Calu3 (cell line): Measurements from ENCODE around the gene GGTA1. TPM values are rescaled to one million over a fixed set of nuclear protein-coding genes. Genes with fewer than 3 reads are reported as not detected.

ENCODE experiments used
- BruUV-seq: library from RNA; stranded (reverse); fragments of 400-500 nt; replicated peaks from 2 replicates; lab custom pipeline; 2021; lab: Mats Ljungman, UMichigan
- CTCF ChIA-PET: fragments of 300-600 bp; sonication (Branson Sonifier 250); formaldehyde crosslinking; loops from one replicate; lab custom pipeline; 2022; ENCODE audit warnings: antibody characterized with exemption; lab: Charles Lee
- DNase-seq: peaks from one replicate; pipeline ENCODE4 v3.0.0; 2022
- H3K27ac Mint-ChIP-seq: one replicate; pipeline ENCODE4 v1.8.0; 2022; ENCODE audit warnings: mixed read lengths; ENCODE audit not compliant: unreplicated experiment
- H3K27me3 Mint-ChIP-seq: one replicate; pipeline ENCODE4 v1.8.0; 2022; ENCODE audit warnings: mixed read lengths; ENCODE audit not compliant: unreplicated experiment
- H3K36me3 Mint-ChIP-seq: one replicate; pipeline ENCODE4 v1.8.0; 2022; ENCODE audit warnings: mild to moderate bottlenecking, moderate library complexity, mixed read lengths; ENCODE audit not compliant: insufficient read depth, unreplicated experiment
- H3K4me1 Mint-ChIP-seq: one replicate; pipeline ENCODE4 v1.8.0; 2022; ENCODE audit warnings: mild to moderate bottlenecking, low read depth, mixed read lengths; ENCODE audit not compliant: unreplicated experiment
- H3K4me3 Mint-ChIP-seq: one replicate; pipeline ENCODE4 v1.8.0; 2022; ENCODE audit warnings: mild to moderate bottlenecking, low read depth, moderate library complexity, mixed read lengths; ENCODE audit not compliant: unreplicated experiment
- H3K9me3 Mint-ChIP-seq: one replicate; pipeline ENCODE4 v1.8.0; 2022; ENCODE audit warnings: low read depth, mixed read lengths; ENCODE audit not compliant: unreplicated experiment
- intact Hi-C: fragments of 100-400 bp; cut with micrococcal nuclease; formaldehyde crosslinking; loops from one replicate; pipeline ENCODE4 v1.10.0; 2022; ENCODE audit not compliant: unreplicated experiment
- total RNA-seq: library from RNA; stranded (reverse); gene quantifications from 2 replicates; pipeline ENCODE4 v1.2.3, GENCODE V29; 2022
- TF ChIP-seq, protein P1 (sequence below): fragments of 200-600 bp; IDR thresholded peaks from one replicate; pipeline ENCODE4 v1.8.0; 2022; ENCODE audit warnings: antibody characterized with exemption; ENCODE audit not compliant: unreplicated experiment

GGTA1 gene
- total RNA-seq, 1 experiment from 2014 or later: not detected

- Mint-ChIP-seq H3K4me1 (no peaks in the 10 kb centered on the region), H3K27ac (no peak overlapping the region), H3K27me3 (peaks cover 42% of the 10 kb centered on the region), H3K4me3 (no peak overlapping the region), H3K36me3 (no peaks in the 10 kb centered on the region), H3K9me3 (no peaks in the 10 kb centered on the region)
- TF ChIP-seq, protein P1, sequence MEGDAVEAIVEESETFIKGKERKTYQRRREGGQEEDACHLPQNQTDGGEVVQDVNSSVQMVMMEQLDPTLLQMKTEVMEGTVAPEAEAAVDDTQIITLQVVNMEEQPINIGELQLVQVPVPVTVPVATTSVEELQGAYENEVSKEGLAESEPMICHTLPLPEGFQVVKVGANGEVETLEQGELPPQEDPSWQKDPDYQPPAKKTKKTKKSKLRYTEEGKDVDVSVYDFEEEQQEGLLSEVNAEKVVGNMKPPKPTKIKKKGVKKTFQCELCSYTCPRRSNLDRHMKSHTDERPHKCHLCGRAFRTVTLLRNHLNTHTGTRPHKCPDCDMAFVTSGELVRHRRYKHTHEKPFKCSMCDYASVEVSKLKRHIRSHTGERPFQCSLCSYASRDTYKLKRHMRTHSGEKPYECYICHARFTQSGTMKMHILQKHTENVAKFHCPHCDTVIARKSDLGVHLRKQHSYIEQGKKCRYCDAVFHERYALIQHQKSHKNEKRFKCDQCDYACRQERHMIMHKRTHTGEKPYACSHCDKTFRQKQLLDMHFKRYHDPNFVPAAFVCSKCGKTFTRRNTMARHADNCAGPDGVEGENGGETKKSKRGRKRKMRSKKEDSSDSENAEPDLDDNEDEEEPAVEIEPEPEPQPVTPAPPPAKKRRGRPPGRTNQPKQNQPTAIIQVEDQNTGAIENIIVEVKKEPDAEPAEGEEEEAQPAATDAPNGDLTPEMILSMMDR: no peak
- BruUV-seq: no TSS peak
- intact Hi-C loops: no loop called here
- DNase-seq: no peak
- CTCF ChIA-PET: interaction anchor here (0.6 kb wide), 1 partner anchor 256 kb away, joined by 3 read pairs; no protein-coding TSS in a partner anchor
Observed at GRCh38 chr9:121491111-121491510, 8.5 kb downstream of the GGTA1 start.

GRCh38 chr9:121489344-121489743 is 10.3 kb downstream of the GGTA1 start:
- CTCF ChIA-PET: interaction anchor here (1.5 kb wide), 1 partner anchor 9 kb away, joined by 3 read pairs; no protein-coding TSS in a partner anchor

GRCh38 chr9:121486043-121486442 is 13.6 kb downstream of the GGTA1 start:
- TF ChIP-seq, protein P1: no peak
- intact Hi-C loops: no loop called here
- CTCF ChIA-PET: no interaction called here
- BruUV-seq: no TSS peak
- Mint-ChIP-seq H3K27me3 (peaks cover 9% of the 10 kb centered on the region), H3K9me3 (no peaks in the 10 kb centered on the region), H3K4me3 (no peak overlapping the region), H3K4me1 (no peaks in the 10 kb centered on the region), H3K27ac (no peak overlapping the region), H3K36me3 (no peaks in the 10 kb centered on the region)
- DNase-seq: no peak

More at GRCh38 chr9:121489344-121489743, 10.3 kb downstream of the GGTA1 start:
- Mint-ChIP-seq H3K4me3 (no peak overlapping the region), H3K4me1 (no peaks in the 10 kb centered on the region), H3K36me3 (no peaks in the 10 kb centered on the region), H3K27me3 (peaks cover 26% of the 10 kb centered on the region), H3K9me3 (no peaks in the 10 kb centered on the region), H3K27ac (no peak overlapping the region)
- intact Hi-C loops: no loop called here
- TF ChIP-seq, protein P1: no peak
- no TSS peak for BruUV-seq
- DNase-seq: no peak

GRCh38 chr9:121485623-121486022 is 14.0 kb downstream of the GGTA1 start:
- Mint-ChIP-seq H3K4me3 (no peak overlapping the region), H3K27me3 (peaks cover 5% of the 10 kb centered on the region), H3K27ac (no peak overlapping the region), H3K4me1 (no peaks in the 10 kb centered on the region), H3K36me3 (no peaks in the 10 kb centered on the region), H3K9me3 (no peaks in the 10 kb centered on the region)
- CTCF ChIA-PET: no interaction called here
- BruUV-seq: no TSS peak
- TF ChIP-seq, protein P1: no peak
- DNase-seq: no peak
- intact Hi-C loops: no loop called here
